SK-N-SH treated with all-trans-retinoic acid at 6 μM for 48 hours (cell line): ENCODE data around the gene CTCF.

Source experiments
- ATAC-seq: fragments of 200-7000 bp; cut with Tn5 transposase; 3 replicates; pipeline ENCODE4 v1.9.1; 2020; ENCODE audit warnings: mild to moderate bottlenecking, moderate library complexity
- ARNTL ChIP-seq: fragments of 450-650 bp; formaldehyde crosslinking; IDR thresholded peaks from 2 replicates; pipeline ENCODE4 v1.5.0; 2020; ENCODE audit warnings: low read depth, mild to moderate bottlenecking, moderate library complexity, borderline replicate concordance
- BACH2 ChIP-seq: fragments of 250-450 bp; sonication (Bioruptor Pico); IDR thresholded peaks from 2 replicates; pipeline ENCODE4 v1.9.0; 2021; ENCODE audit warnings: mild to moderate bottlenecking, borderline replicate concordance
- ESRRG ChIP-seq: fragments of 250-450 bp; sonication (Bioruptor Pico); IDR thresholded peaks from 2 replicates; pipeline ENCODE4 v1.6.1; 2021; ENCODE audit warnings: mild to moderate bottlenecking
- GLIS3 ChIP-seq: fragments of 250-450 bp; sonication (Bioruptor Pico); IDR thresholded peaks from 2 replicates; pipeline ENCODE4 v1.5.0; 2020; ENCODE audit warnings: mild to moderate bottlenecking, moderate library complexity
- ISL1 ChIP-seq: fragments of 250-450 bp; sonication (Bioruptor Pico); IDR thresholded peaks from 2 replicates; pipeline ENCODE4 v2.1.2; 2022; ENCODE audit warnings: mild to moderate bottlenecking, moderate library complexity
- OSR1 ChIP-seq: fragments of 250-450 bp; sonication (Bioruptor Pico); IDR thresholded peaks from 2 replicates; pipeline ENCODE4 v1.8.0; 2022; ENCODE audit warnings: moderate library complexity, mild to moderate bottlenecking, inconsistent platforms
- PPARA ChIP-seq: fragments of 250-450 bp; sonication (Bioruptor Pico); IDR thresholded peaks from 2 replicates; pipeline ENCODE4 v1.5.0; 2020; ENCODE audit warnings: mild to moderate bottlenecking, borderline replicate concordance
- RARB ChIP-seq: fragments of 250-450 bp; sonication (Bioruptor Pico); IDR thresholded peaks from 2 replicates; pipeline ENCODE4 v1.8.0; 2021; ENCODE audit warnings: mild to moderate bottlenecking, moderate library complexity
- SNAI2 ChIP-seq: fragments of 250-450 bp; sonication (Bioruptor Pico); IDR thresholded peaks from 2 replicates; pipeline ENCODE4 v1.5.0; 2020; ENCODE audit warnings: mild to moderate bottlenecking, moderate library complexity
- TOX ChIP-seq: fragments of 250-450 bp; sonication (Bioruptor Pico); IDR thresholded peaks from 2 replicates; pipeline ENCODE4 v1.8.0; 2021; ENCODE audit warnings: mild to moderate bottlenecking, moderate library complexity, borderline replicate concordance
- ZC3H10 ChIP-seq: fragments of 250-450 bp; sonication (Bioruptor Pico); IDR thresholded peaks from 2 replicates; pipeline ENCODE4 v1.5.1; 2021; ENCODE audit warnings: mild to moderate bottlenecking, moderate library complexity
- ZFP3 ChIP-seq: fragments of 250-450 bp; sonication (Bioruptor Pico); IDR thresholded peaks from 2 replicates; pipeline ENCODE4 v1.5.0; 2020; ENCODE audit warnings: mild to moderate bottlenecking, moderate library complexity
- ZNF565 ChIP-seq: fragments of 450-650 bp; formaldehyde crosslinking; conservative IDR thresholded peaks from 2 replicates; pipeline ENCODE4 v1.5.0; 2020; ENCODE audit warnings: low read depth, mild to moderate bottlenecking, moderate library complexity
- ZNF70 ChIP-seq: fragments of 450-650 bp; formaldehyde crosslinking; IDR thresholded peaks from 2 replicates; pipeline ENCODE4 v1.5.0; 2020; ENCODE audit warnings: mild to moderate bottlenecking, moderate library complexity
- ZNF8 ChIP-seq: fragments of 450-650 bp; formaldehyde crosslinking; IDR thresholded peaks from 2 replicates; pipeline ENCODE4 v1.5.0; 2020; ENCODE audit warnings: mild to moderate bottlenecking, moderate library complexity
- TF ChIP-seq, protein P1 (sequence below): fragments of 250-450 bp; sonication (Bioruptor Pico); IDR thresholded peaks from 2 replicates; pipeline ENCODE4 v1.5.0; 2020; ENCODE audit warnings: mild to moderate bottlenecking, moderate library complexity
- TF ChIP-seq, protein P2 (sequence below): fragments of 250-450 bp; sonication (Bioruptor Pico); IDR thresholded peaks from 2 replicates; pipeline ENCODE4 v1.5.1; 2020; ENCODE audit warnings: low read depth, mild to moderate bottlenecking, moderate library complexity
- TF ChIP-seq, protein P3 (sequence below): fragments of 250-450 bp; sonication (Bioruptor Pico); IDR thresholded peaks from 2 replicates; pipeline ENCODE4 v1.8.0; 2021; ENCODE audit warnings: low read depth, mild to moderate bottlenecking, moderate library complexity, borderline replicate concordance

CTCF gene

DNA sequence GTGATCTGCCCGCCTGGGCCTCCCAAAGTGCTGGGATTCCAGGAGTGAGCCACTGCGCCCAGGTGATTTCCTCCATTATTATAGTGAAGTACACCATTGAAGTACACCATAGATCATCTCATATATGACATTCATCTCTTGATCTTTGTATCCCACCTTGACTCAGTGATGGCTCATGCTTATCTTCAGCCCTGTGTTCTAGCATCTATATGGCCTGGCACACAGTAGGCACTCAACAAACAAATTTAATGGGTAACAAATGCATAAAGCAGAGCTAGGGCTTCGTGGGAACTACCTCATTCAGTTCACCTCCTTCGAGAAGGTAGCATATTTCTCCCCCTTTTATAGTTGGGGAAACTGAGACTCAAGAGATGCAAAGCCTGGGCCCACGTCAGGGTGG, 103.3 kb downstream of the CTCF start:
- no peak for ATAC-seq
- TF ChIP-seq BACH2 (CRISPR knock-in tag): no peak
- TF ChIP-seq SNAI2 (CRISPR knock-in tag): no peak
- TF ChIP-seq ZC3H10 (CRISPR knock-in tag): no peak
- no peak for TF ChIP-seq GLIS3
- TF ChIP-seq ESRRG (CRISPR knock-in tag): no peak
- TF ChIP-seq, protein P1, sequence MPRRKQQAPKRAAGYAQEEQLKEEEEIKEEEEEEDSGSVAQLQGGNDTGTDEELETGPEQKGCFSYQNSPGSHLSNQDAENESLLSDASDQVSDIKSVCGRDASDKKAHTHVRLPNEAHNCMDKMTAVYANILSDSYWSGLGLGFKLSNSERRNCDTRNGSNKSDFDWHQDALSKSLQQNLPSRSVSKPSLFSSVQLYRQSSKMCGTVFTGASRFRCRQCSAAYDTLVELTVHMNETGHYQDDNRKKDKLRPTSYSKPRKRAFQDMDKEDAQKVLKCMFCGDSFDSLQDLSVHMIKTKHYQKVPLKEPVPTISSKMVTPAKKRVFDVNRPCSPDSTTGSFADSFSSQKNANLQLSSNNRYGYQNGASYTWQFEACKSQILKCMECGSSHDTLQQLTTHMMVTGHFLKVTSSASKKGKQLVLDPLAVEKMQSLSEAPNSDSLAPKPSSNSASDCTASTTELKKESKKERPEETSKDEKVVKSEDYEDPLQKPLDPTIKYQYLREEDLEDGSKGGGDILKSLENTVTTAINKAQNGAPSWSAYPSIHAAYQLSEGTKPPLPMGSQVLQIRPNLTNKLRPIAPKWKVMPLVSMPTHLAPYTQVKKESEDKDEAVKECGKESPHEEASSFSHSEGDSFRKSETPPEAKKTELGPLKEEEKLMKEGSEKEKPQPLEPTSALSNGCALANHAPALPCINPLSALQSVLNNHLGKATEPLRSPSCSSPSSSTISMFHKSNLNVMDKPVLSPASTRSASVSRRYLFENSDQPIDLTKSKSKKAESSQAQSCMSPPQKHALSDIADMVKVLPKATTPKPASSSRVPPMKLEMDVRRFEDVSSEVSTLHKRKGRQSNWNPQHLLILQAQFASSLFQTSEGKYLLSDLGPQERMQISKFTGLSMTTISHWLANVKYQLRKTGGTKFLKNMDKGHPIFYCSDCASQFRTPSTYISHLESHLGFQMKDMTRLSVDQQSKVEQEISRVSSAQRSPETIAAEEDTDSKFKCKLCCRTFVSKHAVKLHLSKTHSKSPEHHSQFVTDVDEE (CRISPR knock-in tag): no peak
- TF ChIP-seq TOX: no peak

DNA sequence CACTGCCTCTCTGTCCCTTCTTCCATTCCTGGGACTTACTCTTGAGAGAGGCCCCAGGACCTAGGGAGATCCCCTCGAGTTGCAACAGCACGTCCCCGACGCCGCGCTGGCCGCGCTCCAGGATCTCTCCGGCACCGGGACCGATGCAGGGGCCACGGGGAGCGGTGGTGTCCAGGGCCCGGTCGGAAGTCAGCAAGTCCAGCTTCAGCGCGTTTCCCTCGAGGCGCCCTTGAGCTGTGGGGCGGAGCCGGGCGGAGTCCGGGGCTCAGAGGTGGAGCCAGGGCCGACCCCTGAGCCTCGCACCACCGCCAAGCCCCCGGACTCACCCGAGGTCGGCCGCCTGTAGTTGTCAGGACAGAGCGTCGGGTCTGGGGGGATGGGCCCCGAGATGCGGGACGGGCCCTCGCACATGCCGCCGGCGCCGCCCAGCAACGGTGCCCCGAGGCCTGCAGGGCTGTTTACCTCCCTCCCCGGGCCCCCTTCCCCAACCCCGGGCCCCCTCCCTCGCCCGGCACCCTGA, 103.8 kb downstream of the CTCF start:
- TF ChIP-seq ZNF8 (CRISPR knock-in tag): no peak
- TF ChIP-seq, all 23 proteins: peak for 0
- ATAC-seq: peak; percentile 22

DNA sequence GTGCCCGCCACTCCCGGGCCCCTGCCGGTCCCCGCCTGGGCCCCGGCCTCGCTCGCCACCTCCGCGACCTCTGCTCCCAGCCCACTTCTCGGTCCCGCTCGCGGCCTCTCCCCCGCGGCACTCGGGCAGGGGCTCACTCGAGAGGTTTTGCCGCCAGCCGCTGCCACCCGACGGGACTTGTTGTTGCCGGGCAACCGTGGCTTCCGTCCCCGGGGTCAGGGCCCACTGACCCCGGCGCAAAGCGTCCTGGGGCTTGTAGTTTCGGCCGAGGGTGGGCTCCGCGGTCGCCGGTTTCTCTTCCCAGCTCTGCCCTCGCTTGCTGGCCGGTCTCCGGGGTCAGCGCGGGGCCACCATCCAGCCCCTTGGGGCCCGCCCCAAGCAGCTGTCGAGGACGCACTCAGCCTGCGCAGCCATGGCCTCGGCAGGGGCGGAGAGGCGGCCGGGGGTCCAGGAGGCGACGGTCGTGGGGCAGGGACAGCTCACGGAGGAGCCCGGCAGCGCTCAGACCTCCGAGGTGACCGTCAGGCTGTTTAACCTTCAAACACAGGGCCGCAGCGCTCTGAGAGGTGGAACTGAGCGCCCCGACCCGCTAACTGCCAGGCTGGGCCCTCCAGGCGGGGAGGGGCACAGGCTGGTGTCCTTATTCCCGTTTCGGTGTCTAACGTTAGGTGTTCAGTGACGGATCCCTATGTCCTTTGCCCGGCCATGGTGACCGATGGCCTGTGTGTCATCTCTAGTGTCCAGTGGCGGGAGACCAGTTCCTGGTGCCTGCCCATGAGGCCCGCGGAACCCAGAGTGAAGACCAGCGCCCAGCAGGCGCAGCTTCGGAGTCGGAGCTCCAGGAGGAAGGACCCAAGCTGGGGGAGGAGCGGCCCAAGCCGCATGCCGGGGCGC, 104.5 kb downstream of the CTCF start, which contains the start of the genes C16orf86 and ENKD1:
C16orf86 (plus strand) TSS at position 256 of the 894 bp plus-strand sequence; CDS start at position 413, 157 bp downstream.
ENKD1 (minus strand) TSS at position 192 of the 894 bp plus-strand sequence. CDS start 308 bp downstream, outside the sequence.
- ATAC-seq: peak; percentile 73
- TF ChIP-seq PPARA (CRISPR knock-in tag) (no peak), ZNF565 (CRISPR knock-in tag) (no peak), TOX (no peak), ISL1 (CRISPR knock-in tag) (no peak), ZNF70 (no peak), RARB (CRISPR knock-in tag) (no peak), ZC3H10 (CRISPR knock-in tag) (no peak)
- TF ChIP-seq, protein P1 (CRISPR knock-in tag): 0 out of 2 replicates have a peak, but pooled peaks have one; percentile 24

DNA sequence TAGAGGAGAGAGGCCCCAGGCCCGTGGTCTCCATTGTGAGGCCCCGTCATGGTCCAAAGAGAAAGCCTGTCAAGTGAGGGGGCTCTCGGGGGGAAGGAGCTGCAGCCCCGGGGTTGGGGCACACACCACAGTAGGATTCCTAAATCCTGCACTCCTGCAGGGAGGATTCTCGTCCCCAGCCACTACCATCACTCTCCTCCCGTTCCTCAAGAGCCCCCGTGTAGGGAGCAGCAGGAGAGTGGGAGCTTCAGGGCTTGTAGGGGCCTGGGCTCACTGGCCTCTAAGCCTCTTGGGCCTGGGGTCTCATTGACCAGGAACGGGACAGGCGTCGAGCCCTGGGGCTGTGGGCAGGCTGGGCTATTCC, 105.1 kb downstream of the CTCF start:
- ATAC-seq: no peak
- TF ChIP-seq, protein P2, sequence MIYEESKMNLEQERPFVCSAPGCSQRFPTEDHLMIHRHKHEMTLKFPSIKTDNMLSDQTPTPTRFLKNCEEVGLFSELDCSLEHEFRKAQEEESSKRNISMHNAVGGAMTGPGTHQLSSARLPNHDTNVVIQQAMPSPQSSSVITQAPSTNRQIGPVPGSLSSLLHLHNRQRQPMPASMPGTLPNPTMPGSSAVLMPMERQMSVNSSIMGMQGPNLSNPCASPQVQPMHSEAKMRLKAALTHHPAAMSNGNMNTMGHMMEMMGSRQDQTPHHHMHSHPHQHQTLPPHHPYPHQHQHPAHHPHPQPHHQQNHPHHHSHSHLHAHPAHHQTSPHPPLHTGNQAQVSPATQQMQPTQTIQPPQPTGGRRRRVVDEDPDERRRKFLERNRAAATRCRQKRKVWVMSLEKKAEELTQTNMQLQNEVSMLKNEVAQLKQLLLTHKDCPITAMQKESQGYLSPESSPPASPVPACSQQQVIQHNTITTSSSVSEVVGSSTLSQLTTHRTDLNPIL (CRISPR knock-in tag): no peak
- no peak for TF ChIP-seq PPARA (CRISPR knock-in tag)

DNA sequence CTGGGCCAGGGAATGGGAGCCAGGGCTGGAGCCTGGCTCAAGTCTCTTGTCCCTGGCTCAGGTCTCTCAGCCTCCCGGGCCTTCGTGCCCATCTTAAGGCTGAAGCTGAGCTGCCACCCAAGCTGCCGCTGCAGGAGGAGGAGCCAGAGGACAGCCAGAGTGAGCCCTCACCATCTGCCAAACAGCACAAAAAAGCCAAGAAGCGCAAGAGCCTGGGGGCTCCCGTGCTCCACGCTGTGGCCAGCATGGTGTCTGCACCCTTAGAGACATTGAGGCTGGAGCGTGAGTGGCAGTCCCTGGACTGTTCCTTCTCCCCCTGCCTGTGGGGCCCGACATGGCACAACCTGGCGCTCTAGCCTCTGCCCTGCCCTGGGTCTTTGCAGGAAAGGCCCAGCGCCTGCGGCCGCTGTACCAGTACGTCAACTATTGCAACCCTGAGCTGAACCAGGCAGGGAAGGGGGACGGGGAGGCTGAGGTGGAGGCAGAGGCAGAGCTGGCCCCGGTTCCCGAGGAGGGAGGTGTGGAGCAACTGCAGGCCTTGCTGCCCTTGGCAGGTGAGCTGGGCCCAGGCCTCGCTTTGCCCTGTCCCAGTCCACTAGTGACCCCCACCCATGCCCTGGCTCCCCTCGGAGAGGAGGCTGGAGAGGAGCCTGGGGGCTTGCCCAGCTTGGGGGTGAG, 105.6 kb downstream of the CTCF start:
- ATAC-seq: peak; percentile 90
- TF ChIP-seq TOX: no peak
- TF ChIP-seq, protein P2 (CRISPR knock-in tag): no peak
- TF ChIP-seq ARNTL (CRISPR knock-in tag): no peak
- TF ChIP-seq PPARA (CRISPR knock-in tag): no peak
- no peak for TF ChIP-seq GLIS3
- TF ChIP-seq ZFP3: no peak
- no peak for TF ChIP-seq ZNF70
- TF ChIP-seq ZNF565 (CRISPR knock-in tag): no peak
- TF ChIP-seq, protein P3, sequence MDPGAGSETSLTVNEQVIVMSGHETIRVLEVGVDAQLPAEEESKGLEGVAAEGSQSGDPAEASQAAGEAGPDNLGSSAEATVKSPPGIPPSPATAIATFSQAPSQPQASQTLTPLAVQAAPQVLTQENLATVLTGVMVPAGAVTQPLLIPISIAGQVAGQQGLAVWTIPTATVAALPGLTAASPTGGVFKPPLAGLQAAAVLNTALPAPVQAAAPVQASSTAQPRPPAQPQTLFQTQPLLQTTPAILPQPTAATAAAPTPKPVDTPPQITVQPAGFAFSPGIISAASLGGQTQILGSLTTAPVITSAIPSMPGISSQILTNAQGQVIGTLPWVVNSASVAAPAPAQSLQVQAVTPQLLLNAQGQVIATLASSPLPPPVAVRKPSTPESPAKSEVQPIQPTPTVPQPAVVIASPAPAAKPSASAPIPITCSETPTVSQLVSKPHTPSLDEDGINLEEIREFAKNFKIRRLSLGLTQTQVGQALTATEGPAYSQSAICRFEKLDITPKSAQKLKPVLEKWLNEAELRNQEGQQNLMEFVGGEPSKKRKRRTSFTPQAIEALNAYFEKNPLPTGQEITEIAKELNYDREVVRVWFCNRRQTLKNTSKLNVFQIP: no peak
- no peak for TF ChIP-seq SNAI2 (CRISPR knock-in tag)
- no peak for TF ChIP-seq OSR1 (CRISPR knock-in tag)
- TF ChIP-seq, all 23 proteins: peak for 0
